Activated T-cell treated with anti-CD3 and anti-CD28 coated beads, Interleukin-2, amount 50 U/mL, for 72 hours (primary cell): Measurements from ENCODE around the gene PLEKHA6. TPM values are rescaled to one million over a fixed set of nuclear protein-coding genes. Genes with fewer than 3 reads are reported as not detected.
A peak's percentile ranks its signal among the peaks of the same experiment; 100 is the strongest.

Experiments used
- ATAC-seq, 2 donors: fragments of 150-1000 bp; cut with Tn5 transposase; replicated peaks in 1 of 2; 2 replicates each; pipeline ENCODE4 v1.10.0; 2021; ENCODE audit warnings: moderate library complexity in 2 of 2, mild to moderate bottlenecking in 1 of 2
- DNase-seq, 2 donors: peaks; one replicate each; pipeline ENCODE4 v3.0.0; 2021 to 2022; ENCODE audit warnings: mixed read lengths in 1 of 2
- H3K27ac Mint-ChIP-seq: one replicate; pipeline ENCODE4 v1.8.0; 2022; ENCODE audit warnings: mild to moderate bottlenecking, moderate library complexity, mixed read lengths
- H3K27me3 Mint-ChIP-seq: one replicate; pipeline ENCODE4 v1.8.0; 2022; ENCODE audit warnings: low read depth, mixed read lengths
- H3K36me3 Mint-ChIP-seq, 2 donors: one replicate each; pipeline ENCODE4 v1.8.0; 2022; ENCODE audit warnings: mixed read lengths in 2 of 2, mild to moderate bottlenecking in 1 of 2; ENCODE audit not compliant: insufficient read depth in 2 of 2
- H3K4me1 Mint-ChIP-seq: one replicate; pipeline ENCODE4 v1.8.0; 2022; ENCODE audit warnings: low read depth, mixed read lengths
- H3K4me3 Mint-ChIP-seq, 2 donors: one replicate each; pipeline ENCODE4 v1.8.0; 2022; ENCODE audit warnings: mild to moderate bottlenecking in 2 of 2, mixed read lengths in 2 of 2, moderate library complexity in 2 of 2
- H3K9me3 Mint-ChIP-seq, 2 donors: one replicate each; pipeline ENCODE4 v1.8.0; 2022; ENCODE audit warnings: mixed read lengths in 2 of 2
- total RNA-seq, 2 donors: library from RNA; stranded (reverse); gene quantifications; one replicate each; pipeline ENCODE4 v1.2.3, GENCODE V29; 2022

The PLEKHA6 gene
- total RNA-seq, 2 donors from 2014 or later: 0.31 to 3.4 TPM

DNA sequence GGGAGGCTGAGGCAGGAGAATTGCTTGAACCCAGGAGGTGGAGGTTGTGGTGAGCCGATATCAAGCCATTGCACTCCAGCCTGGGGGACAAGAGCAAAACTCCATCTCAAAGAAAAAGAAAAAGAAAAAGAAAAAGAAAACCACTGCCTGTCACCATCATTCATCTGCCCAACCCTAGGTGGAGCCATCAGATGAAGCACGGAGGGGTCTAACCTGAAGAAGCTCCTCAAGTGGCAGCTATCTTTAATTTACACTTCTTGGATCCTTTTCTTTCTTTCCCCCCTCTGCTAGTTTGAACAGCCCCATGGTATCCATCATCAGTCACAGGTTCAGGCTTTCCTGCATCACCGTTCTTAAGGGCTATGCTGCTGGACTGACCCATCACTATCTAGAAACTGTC is 57.0 kb downstream of the PLEKHA6 start:
- Mint-ChIP-seq H3K27ac (no peak overlapping the region), H3K27me3 (peaks cover 37% of the 10 kb centered on the region), H3K4me1 (no peaks in the 10 kb centered on the region), H3K36me3 (no peaks in the 10 kb centered on the region), H3K4me3 (no peak overlapping the region), H3K9me3 (no peaks in the 10 kb centered on the region)
- no peak for ATAC-seq
- DNase-seq: no peak

DNA sequence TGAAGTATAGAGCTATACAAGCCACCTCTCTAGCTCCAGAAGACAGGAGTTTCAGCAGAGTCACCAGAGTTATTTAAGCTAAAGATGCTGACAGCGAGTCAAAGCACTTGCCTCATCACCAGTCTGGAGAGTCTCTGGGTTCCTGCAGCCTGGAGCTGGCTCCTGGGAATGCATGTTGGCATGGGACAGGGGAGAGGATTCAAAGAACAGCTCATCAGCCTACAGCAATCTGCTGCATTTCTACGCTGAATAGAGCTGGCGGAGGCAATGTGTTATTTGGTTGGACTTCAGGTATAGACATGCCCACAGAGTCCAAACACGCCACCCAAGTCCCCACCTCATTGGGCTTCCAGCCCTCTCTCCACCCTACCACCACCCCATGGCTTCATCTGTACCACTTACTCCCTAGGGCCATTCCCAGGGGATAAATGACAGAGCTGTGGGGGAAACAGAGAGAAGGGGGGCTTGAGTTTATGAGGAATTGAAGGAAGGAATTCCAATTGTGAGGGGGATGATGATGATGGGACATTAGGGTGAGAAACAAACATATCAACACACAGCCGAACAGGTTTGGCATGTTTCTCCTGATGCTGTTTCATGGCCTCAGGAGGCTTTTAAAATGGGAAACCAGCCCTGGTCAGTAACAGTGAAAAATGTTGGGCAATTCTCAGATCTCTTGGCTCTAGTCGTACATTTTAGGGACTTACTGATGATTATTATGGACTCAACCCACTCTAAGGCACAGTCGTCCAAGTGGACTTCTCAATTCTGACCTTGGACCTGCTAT is 58.4 kb downstream of the PLEKHA6 start:
- no peaks in the 10 kb centered on the region for H3K9me3 Mint-ChIP-seq
- ATAC-seq: no peak
- H3K27me3 Mint-ChIP-seq: peaks cover 27% of the 10 kb centered on the region
- H3K27ac Mint-ChIP-seq: no peak overlapping the region
- H3K4me1 Mint-ChIP-seq: peaks cover 6% of the 10 kb centered on the region
- no peak overlapping the region for H3K4me3 Mint-ChIP-seq
- DNase-seq: no peak
- H3K36me3 Mint-ChIP-seq: no peaks in the 10 kb centered on the region

DNA sequence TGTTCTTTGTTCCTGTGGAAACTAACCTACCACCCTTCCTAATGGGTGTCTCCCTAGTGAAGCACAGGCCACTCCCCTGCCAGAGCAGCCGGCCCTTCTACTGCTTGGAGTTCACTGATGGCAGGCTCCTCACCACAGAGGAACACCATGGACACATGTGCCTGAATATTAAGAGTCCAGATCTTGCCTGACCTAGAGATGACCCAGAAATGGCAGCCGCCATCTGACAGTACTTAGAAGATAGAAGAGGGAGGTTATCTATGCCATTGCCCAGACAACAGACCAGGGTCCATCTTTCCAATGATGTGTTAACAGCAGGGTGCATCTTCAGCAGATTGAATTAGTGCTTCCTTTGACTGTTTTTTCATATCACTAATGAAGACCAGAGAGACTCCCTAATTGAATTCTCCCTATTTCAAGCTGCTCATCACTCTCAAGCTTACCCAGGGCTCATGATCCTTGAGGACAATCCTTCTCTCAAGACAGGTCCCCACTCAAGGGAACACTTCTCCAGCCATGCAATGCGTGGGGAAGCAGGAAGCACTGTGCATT is 59.8 kb downstream of the PLEKHA6 start:
- H3K36me3 Mint-ChIP-seq: no peaks in the 10 kb centered on the region
- ATAC-seq (no peak), DNase-seq (no peak)
- H3K4me3 Mint-ChIP-seq: no peak overlapping the region
- no peaks in the 10 kb centered on the region for H3K9me3 Mint-ChIP-seq
- peaks cover 10% of the 10 kb centered on the region for H3K4me1 Mint-ChIP-seq
- peaks cover 24% of the 10 kb centered on the region for H3K27me3 Mint-ChIP-seq
- H3K27ac Mint-ChIP-seq: no peak overlapping the region

DNA sequence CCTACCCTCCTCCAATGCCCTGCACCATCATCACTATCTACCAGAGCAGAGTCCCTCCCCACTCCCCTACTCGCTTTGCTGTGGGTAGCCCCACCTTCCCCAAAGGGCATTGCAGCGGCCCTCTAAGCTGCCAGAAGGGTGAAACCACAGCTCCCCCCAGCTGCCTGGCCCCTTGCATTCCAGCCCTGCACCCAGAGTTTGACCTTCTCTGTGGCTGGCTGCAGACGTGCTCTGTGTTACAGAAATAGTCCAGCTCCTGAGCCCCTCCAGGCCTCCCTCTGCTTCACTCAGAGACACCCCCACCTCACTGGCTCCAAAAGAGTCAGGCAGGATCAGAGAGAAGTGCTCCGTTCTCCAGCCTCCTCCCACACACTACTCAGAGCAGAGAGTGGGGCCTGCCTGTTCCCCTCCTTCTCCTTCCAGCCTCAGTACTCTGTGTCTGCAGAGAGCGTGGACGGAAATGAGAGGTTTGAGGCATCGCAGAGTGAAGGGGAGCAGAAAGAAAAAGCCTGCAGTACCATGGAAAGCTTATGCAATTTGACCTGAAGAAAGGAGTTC is 63.2 kb downstream of the PLEKHA6 start:
- Mint-ChIP-seq H3K4me1 (peaks cover 10% of the 10 kb centered on the region), H3K9me3 (no peaks in the 10 kb centered on the region), H3K27ac (no peak overlapping the region), H3K27me3 (peaks cover 17% of the 10 kb centered on the region), H3K36me3 (no peaks in the 10 kb centered on the region), H3K4me3 (no peak overlapping the region)
- DNase-seq (no peak), ATAC-seq (no peak)

DNA sequence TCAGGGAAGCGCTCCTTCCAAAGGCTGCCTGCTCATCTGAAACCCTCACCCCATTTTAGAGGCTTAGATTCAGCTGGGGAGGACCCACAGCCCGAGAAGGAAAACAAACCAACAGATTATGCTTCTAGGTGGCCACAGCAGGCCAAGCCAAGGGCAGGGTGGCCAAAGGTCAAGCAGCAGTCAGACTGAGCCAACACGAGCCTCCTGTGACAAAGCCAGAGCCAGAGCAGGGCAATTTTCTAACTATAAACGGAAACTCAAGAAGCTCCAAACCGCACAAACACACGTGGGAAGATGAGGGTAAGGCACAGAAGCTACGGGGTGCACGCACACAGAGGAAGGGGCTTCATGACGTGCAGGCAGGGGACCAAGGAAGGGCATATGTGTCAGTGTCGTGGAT is 64.1 kb downstream of the PLEKHA6 start:
- no peaks in the 10 kb centered on the region for H3K9me3 Mint-ChIP-seq
- no peaks in the 10 kb centered on the region for H3K36me3 Mint-ChIP-seq
- H3K27me3 Mint-ChIP-seq: peaks cover 11% of the 10 kb centered on the region
- no peak for ATAC-seq
- peak overlapping the region; percentile 43 for H3K27ac Mint-ChIP-seq
- H3K4me3 Mint-ChIP-seq: peak overlapping the region; percentile 2 to 4
- DNase-seq: no peak
- peaks cover 10% of the 10 kb centered on the region for H3K4me1 Mint-ChIP-seq

DNA sequence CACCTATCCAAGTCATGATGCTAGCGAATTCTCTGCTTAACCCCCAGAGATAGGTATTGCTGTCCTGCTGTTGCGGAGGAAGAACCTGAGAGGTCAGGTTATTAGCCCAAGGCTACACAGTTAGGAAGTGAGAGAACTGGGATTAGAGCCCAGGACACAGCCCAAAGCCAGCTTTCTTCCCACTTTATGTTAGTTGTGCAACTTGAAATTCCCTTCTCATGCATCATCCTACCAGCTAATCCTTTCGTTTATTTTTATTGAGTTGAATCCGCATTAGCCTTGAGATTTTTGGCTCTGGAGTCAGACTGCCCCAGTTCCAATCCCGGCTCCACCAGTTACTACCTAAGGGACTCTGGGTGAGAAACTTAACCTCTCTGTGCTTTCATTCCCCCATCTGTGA is 65.4 kb downstream of the PLEKHA6 start:
- H3K4me1 Mint-ChIP-seq: peaks cover 10% of the 10 kb centered on the region
- H3K36me3 Mint-ChIP-seq: no peaks in the 10 kb centered on the region
- ATAC-seq: no peak
- no peaks in the 10 kb centered on the region for H3K9me3 Mint-ChIP-seq
- H3K4me3 Mint-ChIP-seq: no peak overlapping the region
- H3K27ac Mint-ChIP-seq: no peak overlapping the region
- H3K27me3 Mint-ChIP-seq: peaks cover 9% of the 10 kb centered on the region
- no peak for DNase-seq

DNA sequence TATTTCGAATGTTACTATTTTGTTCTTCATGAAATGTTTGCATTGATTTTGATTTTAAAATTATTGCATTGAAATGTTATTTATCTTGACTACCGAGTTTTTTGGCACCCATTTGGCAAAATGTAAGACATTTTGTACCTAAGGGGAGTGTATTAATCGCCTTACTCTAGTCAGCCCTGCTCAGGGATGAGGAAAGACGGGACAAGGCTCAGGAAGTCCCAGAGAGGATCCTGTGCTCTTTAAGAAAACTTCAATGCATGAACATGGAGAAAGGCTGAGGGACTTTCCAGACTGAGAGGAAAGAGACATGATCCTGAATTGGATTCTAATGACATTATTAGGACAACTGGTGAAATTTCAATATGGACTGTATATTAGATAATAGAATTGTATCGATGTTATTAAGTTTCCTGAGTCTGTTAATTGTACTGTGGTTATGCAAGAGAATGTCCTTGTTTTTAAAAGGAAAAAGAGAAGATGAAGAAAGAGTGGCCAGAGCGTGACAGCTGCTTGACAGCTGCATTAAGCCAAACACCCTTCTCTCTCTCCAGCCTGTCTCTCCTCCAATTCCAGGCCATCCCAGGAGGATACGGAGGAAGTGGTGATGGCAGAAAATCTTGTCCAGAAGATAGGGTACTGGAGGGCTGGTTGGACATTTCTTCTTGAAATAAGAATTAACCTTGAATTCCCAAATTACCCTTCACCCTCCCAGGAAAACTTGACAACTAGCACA is 66.0 kb downstream of the PLEKHA6 start:
- no peak overlapping the region for H3K4me3 Mint-ChIP-seq
- ATAC-seq (no peak), DNase-seq (no peak)
- no peaks in the 10 kb centered on the region for H3K36me3 Mint-ChIP-seq
- H3K9me3 Mint-ChIP-seq: no peaks in the 10 kb centered on the region
- no peak overlapping the region for H3K27ac Mint-ChIP-seq
- H3K27me3 Mint-ChIP-seq: peaks cover 9% of the 10 kb centered on the region
- H3K4me1 Mint-ChIP-seq: peaks cover 10% of the 10 kb centered on the region

DNA sequence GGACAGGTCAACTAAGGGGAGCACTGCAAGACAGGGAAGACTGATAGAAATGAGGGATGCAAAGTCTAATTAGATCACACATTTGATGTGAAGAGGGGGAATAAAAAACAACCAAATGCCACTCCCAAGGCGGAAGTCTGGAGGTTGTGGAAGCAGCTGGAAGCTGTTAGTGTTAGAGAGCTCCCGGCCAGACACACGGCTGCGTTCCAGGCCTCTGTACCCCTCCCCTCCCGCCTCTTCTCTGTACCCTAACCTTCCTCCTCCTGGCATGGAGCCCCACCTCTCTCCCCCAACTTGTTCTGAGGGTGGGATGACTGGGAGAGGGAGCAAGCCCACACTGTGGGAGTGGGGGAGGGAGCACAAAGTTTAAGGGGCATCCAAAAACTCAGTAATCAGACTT is 67.0 kb downstream of the PLEKHA6 start:
- Mint-ChIP-seq H3K27ac (no peak overlapping the region), H3K4me3 (no peak overlapping the region), H3K36me3 (no peaks in the 10 kb centered on the region), H3K4me1 (peaks cover 16% of the 10 kb centered on the region), H3K9me3 (no peaks in the 10 kb centered on the region), H3K27me3 (peaks cover 9% of the 10 kb centered on the region)
- no peak for DNase-seq
- no peak for ATAC-seq

DNA sequence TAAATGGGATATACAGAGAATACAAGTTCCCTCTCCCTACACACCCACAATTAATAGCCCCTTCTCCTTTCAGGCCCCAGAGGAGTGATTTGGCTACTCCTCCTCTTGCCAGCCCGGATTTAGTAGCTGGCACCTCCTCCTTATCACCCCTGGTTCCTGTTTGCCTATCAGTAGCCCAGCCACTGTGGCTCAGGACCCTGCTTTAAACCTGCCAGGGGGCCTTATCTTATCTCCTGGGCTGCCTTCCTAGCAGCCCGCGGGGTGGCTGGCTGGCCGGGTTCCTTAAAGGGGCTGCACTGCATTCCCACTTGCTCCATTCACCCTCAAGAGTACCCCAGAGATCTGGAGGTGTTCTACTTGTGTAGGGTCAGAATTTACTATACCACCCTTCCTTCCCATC is 70.4 kb downstream of the PLEKHA6 start:
- no peak for ATAC-seq
- Mint-ChIP-seq H3K27me3 (no peaks in the 10 kb centered on the region), H3K36me3 (no peaks in the 10 kb centered on the region), H3K4me3 (no peak overlapping the region), H3K9me3 (no peaks in the 10 kb centered on the region), H3K4me1 (peaks cover 28% of the 10 kb centered on the region), H3K27ac (no peak overlapping the region)
- DNase-seq: no peak

DNA sequence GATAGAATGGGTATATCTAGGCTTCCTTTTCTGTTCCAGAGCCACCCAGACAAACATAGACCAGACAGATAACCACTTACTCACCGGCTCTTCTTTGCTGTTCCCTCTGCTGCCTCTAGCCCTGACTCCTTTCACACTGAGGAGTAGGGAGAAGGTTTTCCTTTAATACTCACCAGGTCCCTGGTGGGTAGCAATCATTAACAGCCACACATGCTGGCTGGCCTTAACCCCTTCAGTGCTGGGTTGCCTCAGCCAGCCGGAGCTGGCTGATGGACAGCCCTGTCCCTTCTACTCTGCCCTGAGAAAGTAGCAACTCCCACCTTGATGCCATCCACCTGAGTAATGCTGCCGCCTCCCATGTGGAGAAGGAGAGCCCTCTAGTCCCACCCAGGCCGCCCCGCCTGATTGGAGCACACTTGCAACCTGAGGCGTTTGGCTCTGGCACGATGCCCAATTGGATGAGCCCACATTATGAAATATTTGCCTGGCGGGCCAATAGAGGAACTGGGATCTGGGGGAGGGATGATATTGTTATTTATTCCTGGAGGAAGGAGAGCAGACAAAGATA is 71.6 kb downstream of the PLEKHA6 start:
- H3K4me3 Mint-ChIP-seq: peak overlapping the region; percentile 39 to 56
- H3K4me1 Mint-ChIP-seq: peaks cover 28% of the 10 kb centered on the region
- H3K36me3 Mint-ChIP-seq: no peaks in the 10 kb centered on the region
- H3K9me3 Mint-ChIP-seq: no peaks in the 10 kb centered on the region
- H3K27ac Mint-ChIP-seq: no peak overlapping the region
- H3K27me3 Mint-ChIP-seq: no peaks in the 10 kb centered on the region
- ATAC-seq (no peak), DNase-seq (no peak)

DNA sequence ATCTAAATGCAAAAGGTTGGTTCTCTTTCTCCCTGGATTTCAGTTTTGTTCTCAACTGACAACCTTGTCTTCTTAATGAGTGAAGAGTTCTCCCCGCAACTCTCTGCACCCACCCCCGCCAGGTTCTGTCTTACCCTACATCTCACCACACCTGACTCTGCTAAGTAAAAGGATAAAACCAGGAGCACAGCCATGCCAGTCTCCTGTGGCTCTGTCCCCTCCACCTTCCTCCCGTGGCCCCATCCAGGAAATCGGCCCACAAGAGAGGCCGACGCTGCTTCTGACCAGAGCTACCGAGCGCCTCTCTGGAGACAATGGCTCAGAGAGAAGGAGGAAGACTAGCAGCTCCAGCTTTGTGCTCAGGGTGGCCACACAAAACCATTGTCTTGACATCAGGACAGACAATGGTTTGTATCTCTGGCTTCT is 72.2 kb downstream of the PLEKHA6 start:
- H3K9me3 Mint-ChIP-seq: no peaks in the 10 kb centered on the region
- peaks cover 28% of the 10 kb centered on the region for H3K4me1 Mint-ChIP-seq
- peak overlapping the region; percentile 22 for H3K27ac Mint-ChIP-seq
- ATAC-seq: no peak
- no peak for DNase-seq
- no peaks in the 10 kb centered on the region for H3K36me3 Mint-ChIP-seq
- peak overlapping the region; percentile 78 to 94 for H3K4me3 Mint-ChIP-seq
- H3K27me3 Mint-ChIP-seq: no peaks in the 10 kb centered on the region

DNA sequence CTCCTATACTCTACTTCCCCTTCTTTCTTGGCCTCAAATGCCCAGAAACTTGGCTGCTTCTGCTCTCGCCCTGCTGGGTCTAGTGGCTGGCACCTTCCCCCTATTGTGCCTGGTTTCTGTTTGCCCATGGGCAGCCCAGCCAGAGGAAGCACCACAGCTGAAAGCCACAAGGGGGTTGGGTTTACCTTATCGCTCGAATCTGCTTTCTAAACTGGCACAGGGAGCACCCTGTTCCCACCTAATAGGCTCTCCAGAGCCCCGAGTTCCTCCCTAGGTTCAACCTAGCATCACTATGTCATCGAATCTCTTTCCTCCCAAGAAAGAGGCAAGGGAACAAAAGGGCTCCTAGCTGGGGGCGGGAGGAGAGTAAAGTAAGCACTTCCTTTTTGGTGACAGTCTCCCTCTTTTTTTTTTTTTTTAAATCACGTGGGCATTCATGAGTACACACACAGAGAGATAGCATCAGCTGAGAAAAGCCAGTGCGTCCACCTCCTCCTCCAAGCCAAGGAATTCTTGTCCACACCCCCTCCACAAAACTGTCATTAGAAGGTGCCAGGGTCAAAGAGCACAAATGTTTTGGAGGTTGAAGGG is 72.8 kb downstream of the PLEKHA6 start:
- ATAC-seq (peak; percentile 87 to 88), DNase-seq (peak; percentile 34 to 36)
- H3K27me3 Mint-ChIP-seq: peaks cover 3% of the 10 kb centered on the region
- H3K4me1 Mint-ChIP-seq: peaks cover 28% of the 10 kb centered on the region
- H3K4me3 Mint-ChIP-seq: peak overlapping the region; percentile 78 to 94
- no peaks in the 10 kb centered on the region for H3K36me3 Mint-ChIP-seq
- peak overlapping the region; percentile 98 for H3K27ac Mint-ChIP-seq
- no peaks in the 10 kb centered on the region for H3K9me3 Mint-ChIP-seq

DNA sequence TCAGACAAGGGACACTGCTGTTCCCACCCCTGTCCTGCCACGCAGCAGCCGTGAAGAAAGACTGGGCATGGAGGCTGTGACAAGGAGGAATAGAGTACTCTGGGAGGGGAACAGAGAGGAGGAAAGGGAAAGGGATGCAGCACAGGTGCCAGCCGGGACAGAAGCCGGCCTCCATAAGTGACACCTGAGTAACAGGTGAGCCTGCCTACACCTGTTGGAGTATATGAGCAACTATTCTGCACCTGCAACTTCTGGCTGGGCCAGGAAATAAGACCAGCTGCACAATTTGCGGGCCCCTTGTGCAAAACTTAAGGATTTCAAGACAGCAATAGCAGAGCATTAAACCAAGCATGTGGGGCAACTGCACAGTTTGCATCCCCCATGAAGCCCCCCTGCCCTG is 73.4 kb downstream of the PLEKHA6 start:
- Mint-ChIP-seq H3K36me3 (no peaks in the 10 kb centered on the region), H3K4me3 (peak overlapping the region; percentile 3 to 33), H3K27ac (no peak overlapping the region), H3K9me3 (no peaks in the 10 kb centered on the region), H3K4me1 (peaks cover 28% of the 10 kb centered on the region), H3K27me3 (peaks cover 8% of the 10 kb centered on the region)
- DNase-seq: no peak
- no peak for ATAC-seq
